CD4-positive, alpha-beta T cell treated with Interleukin-17A for 1 hour (primary cell): ENCODE results near the gene TATDN3.
"Not testable (repeated sequence)": the region's sequence is repeated elsewhere in the genome, so short reads cannot be mapped to it uniquely, and the experiment has no call there.

ENCODE experiments used
- DNase-seq: peaks from one replicate; pipeline ENCODE4 v3.0.0-alpha.2; 2020

The TATDN3 gene

GRCh38 chr1:212777151-212777550, 14.5 kb upstream of the TATDN3 start:
- no peak for DNase-seq

DNA sequence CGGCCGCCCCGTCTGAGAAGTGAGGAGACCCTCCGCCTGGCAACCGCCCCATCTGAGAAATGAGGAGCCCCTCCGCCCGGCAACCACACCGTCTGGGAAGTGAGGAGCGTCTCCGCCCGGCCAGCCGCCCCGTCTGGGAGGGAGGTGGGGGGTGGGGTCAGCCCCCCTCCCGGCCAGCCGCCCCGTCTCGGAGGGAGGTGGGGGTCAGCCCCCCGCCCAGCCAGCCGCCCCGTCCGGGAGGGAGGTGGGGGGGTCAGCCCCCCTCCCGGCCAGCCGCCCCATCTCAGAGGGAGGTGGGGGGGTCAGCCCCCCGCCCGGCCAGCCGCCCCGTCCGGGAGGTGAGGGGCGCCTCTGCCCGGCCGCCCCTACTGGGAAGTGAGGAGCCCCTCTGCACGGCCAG, 12.6 kb upstream of the TATDN3 start:
- DNase-seq: not testable (repeated sequence)

- no peak for DNase-seq
Measured at GRCh38 chr1:212780759-212781158, 10.9 kb upstream of the TATDN3 start.

- DNase-seq: no peak
Measured at GRCh38 chr1:212781225-212781624, 10.5 kb upstream of the TATDN3 start.

- DNase-seq: peak; percentile 52
Measured at GRCh38 chr1:212782422-212783154, 9.1 kb upstream of the TATDN3 start.

DNA sequence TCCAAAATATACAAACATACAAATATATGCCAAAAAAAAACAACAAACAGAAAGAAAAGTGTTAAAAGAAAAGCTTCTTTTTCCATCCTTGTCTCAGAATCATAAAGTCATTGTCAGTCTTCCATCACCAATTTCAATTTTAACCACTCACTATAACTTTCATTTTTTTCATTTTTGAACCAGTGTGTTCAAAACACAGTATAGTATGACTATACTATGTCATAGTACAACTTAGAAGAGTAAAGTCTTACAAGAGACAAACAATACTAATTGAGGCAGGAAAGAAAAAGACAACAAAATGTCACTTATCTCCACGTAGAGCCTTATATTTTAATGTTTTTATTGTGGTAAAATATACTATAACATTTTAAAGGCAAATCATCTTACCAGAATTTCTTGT, 7.7 kb upstream of the TATDN3 start:
- no peak for DNase-seq

DNA sequence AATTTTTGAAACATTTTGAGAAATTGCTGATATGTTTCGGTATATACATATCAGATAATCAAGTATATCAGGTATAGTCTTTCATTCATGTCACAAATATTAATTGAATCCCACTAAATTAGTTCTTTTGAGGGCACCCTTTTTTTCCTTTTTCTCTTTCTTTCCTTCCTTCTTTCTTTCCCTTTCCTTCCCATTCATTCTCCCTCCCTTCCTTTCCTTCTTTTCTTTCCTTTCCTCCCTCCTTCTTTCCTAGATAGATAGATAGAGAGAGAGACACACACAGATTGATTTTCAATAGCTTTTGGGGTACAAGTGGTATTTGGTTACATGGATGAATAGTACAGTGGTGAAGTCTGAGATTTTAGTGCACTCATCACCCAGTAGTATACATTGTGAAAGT, 5.8 kb upstream of the TATDN3 start:
- DNase-seq: no peak

DNA sequence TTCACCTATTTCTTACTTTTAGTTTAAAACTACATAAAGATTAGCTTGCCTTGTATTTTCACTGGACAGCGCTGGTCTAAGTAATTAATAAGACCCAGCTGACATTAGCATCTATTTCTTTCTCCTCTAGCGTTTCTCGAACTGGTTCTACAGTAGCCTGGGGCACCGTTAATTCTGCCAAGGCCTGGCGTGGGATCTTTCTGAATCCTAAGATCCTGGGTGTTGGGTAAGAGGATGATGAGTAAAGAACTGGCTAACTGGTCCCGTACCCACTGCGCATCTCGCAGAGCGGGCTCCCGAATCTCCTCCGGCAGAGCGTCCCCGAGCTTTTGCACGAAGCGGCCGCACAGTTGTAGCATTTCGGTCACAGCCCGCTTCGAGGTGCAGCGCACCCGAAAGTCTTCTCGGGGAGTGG, 426 bp upstream of the TATDN3 start:
- DNase-seq: no peak

- DNase-seq: no peak
Measured at GRCh38 chr1:212792396-212792908, 758 bp downstream of the TATDN3 start.

DNA sequence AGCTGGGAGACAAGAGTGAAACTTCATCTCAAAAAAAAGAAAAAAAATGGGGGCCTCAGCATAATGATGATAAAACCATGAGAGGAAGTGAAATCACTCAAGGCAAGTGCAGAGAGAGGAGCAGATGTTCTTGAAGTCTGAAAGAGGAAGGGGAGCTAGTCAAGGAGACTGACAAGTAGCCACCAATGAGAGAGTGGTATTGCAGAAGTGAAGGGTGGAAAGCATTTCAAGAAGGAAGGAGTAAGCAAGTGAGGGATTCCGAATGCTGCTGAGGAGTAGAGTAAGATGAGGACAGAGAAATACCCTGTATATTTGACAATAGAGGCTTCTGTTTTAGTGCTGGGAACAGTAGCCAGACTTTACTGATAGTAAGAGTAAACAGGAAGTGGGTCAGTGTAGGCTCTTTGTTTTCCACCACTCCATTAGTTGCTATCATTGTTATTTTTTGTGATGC, 2.9 kb downstream of the TATDN3 start:
- DNase-seq: peak; percentile 42

DNA sequence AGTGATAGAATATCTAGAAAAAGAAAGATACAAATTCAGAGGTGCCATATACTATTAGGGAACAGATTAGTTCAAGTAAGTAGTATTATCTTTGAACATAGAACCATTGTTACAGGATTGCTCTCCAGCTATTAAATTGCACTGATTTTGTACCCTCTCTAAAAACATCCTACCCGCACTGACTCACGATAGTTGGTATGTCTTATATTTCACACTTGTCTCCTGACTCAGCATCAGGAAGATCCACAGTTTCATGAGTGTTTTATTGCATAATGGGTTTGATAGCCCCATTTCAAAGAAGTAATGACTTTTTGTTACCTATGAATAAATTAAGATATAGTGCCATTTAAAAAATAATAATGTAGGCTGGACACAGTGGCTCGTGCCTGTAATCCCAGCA, 6.0 kb downstream of the TATDN3 start:
- no peak for DNase-seq

DNA sequence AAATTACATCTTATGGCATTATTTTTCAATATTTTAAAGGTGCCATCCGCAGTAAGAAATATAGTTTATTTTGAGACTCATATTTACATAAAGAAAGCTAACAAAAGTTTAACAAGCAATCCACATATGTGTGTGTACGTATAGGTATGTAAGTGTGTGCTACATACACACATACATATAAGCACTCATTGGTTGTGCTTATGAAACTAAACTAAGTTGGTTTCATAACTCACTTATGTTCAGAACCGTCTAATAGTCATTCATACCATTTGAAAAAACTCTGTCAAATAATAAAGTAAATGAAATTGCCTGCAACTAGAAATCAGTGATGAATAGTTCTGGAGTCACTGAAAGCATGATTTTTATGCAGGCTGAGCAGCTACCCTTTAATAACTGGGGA, 14.1 kb downstream of the TATDN3 start:
- no peak for DNase-seq

GRCh38 chr1:212814537-212815334, 23.0 kb downstream of the TATDN3 start:
- DNase-seq: peak; percentile 23

- no peak for DNase-seq
Measured at GRCh38 chr1:212816567-212817278, 25.0 kb downstream of the TATDN3 start.

DNA sequence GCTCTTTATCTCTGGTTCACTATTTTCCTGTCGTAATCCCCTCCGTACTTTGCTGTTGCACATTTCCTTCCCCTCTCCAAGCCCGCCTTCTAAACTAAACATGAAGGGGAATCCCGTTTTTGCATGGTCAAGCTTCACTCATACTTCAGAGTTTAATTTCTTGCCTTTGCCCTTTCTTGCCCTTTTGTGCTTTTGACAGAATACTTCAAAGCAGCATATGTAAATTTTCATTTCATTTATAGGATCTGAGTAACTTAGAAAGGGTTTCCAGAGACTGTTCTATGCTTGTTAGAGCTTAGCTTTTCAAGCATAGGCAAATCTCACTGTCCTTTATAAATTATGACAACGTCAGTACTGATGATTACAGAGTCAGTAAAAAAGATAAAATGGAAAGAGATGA, 28.0 kb downstream of the TATDN3 start:
- DNase-seq: peak; percentile 4

GRCh38 chr1:212820969-212821368, 29.3 kb downstream of the TATDN3 start:
- no peak for DNase-seq

GRCh38 chr1:212822956-212823355, 31.3 kb downstream of the TATDN3 start:
- DNase-seq: no peak

DNA sequence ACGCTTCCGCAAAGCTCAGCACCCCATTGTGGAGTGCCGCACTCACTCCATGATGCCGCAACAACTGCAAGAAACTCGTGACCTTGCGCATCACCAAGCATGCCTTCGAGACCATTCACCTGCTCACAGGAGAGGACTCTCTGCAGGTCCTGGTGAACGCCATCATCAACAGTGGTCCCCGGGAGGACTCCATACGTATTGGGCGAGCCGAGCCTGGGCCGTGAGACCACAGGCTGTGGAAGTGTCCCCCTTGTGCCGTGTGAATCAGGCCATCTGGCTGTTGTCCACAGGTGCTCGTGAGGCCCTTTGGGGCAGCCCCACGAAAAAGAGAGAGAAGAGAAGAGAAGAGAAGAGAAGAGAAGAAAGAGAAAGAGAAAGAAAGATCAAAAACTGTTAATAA, 32.5 kb downstream of the TATDN3 start:
- DNase-seq: no peak

- DNase-seq: no peak
Measured at GRCh38 chr1:212825798-212826452, 34.2 kb downstream of the TATDN3 start.

- no peak for DNase-seq
Measured at GRCh38 chr1:212827171-212827776, 35.6 kb downstream of the TATDN3 start.

GRCh38 chr1:212827831-212828278, 36.2 kb downstream of the TATDN3 start:
- DNase-seq: no peak

GRCh38 chr1:212828395-212828794, 36.7 kb downstream of the TATDN3 start:
- no peak for DNase-seq
